ENCODE measurements around the gene FBXL7. TPM values are rescaled to one million over a fixed set of nuclear protein-coding genes. Genes with fewer than 3 reads are reported as not detected.

The FBXL7 gene
- total and polyA plus RNA-seq, 2 of the 8 experiments (the other 6 are each of a cell fraction or from before 2014, with no cell fraction given): 17.7 to 17.8 TPM

- H3K14ac ChIP-seq (ENCODE audit: insufficient read length): no peak overlapping the region
- 83% methylated on average over 3 of the region's 3 CpGs; no CpG with 5 or more reads in 1 of the 2 experiments for WGBS, 2 experiments (ENCODE audit: extremely low coverage in 1 of 2, insufficient coverage in 1 of 2, insufficient read length in 1 of 2, insufficient replicate concordance in 2 of 2, low coverage in 1 of 2, low lambda C conversion rate in 2 of 2, missing lambda C conversion rate in 1 of 2)
- no peak overlapping the region for H3K27ac ChIP-seq (ENCODE audit: low read depth, low read length)
- H3K23me2 ChIP-seq (ENCODE audit: low read depth, low read length): no peaks in the 10 kb centered on the region
- H2BK120ac ChIP-seq (replicated peaks; ENCODE audit: low read depth, low read length): no peak overlapping the region
- H3K4me2 ChIP-seq (ENCODE audit: insufficient read depth in 1 of 2, low read depth in 2 of 2, low read length in 2 of 2): no peak overlapping the region
- H3K27me3 ChIP-seq (replicated peaks in 1 of 4; ENCODE audit: control insufficient read depth in 3 of 4, extremely low read depth in 1 of 4, insufficient read depth in 3 of 4, low read length in 3 of 4): no peaks in the 10 kb centered on the region
- H2BK5ac ChIP-seq (ENCODE audit: low read depth, low read length): no peak overlapping the region
- no peak overlapping the region for H2BK12ac ChIP-seq (ENCODE audit: low read depth, low read length)
- no peak overlapping the region for H4K91ac ChIP-seq (replicated peaks; ENCODE audit: insufficient read length, low read length)
- no peaks in the 10 kb centered on the region for H3K36me3 ChIP-seq (ENCODE audit: control insufficient read depth in 2 of 4, insufficient read depth in 4 of 4, low read length in 3 of 4)
- no peak overlapping the region for H2AK5ac ChIP-seq (ENCODE audit: low read depth, low read length)
- no peak overlapping the region for H2BK20ac ChIP-seq (ENCODE audit: low read length)
- no peak overlapping the region for H2BK15ac ChIP-seq (ENCODE audit: low read length)
- H3K23ac ChIP-seq (ENCODE audit: insufficient read length): no peak overlapping the region
- H3K79me2 ChIP-seq (ENCODE audit: control insufficient read depth in 1 of 2, insufficient read depth in 2 of 2, low read length in 2 of 2): peaks cover 0 to 17% of the 10 kb centered on the region in 2 experiments; a peak in 3 of 4 replicates
- H3K4me1 ChIP-seq (replicated peaks in 1 of 4; ENCODE audit: control insufficient read depth in 3 of 4, insufficient read depth in 4 of 4, low read length in 3 of 4): peaks cover 0 to 9% (median 2%) of the 10 kb centered on the region in 4 experiments; a peak in 5 of 7 replicates
- H3K56ac ChIP-seq (replicated peaks; ENCODE audit: insufficient read length, low read depth, low read length): no peak overlapping the region
- DNase-seq (ENCODE audit: low read depth in 1 of 2, low spot score in 2 of 2) (no peak), FAIRE-seq (no peak)
- H2AFZ ChIP-seq (ENCODE audit: low read length): no peak overlapping the region
- no peaks in the 10 kb centered on the region for H3K9me3 ChIP-seq (ENCODE audit: insufficient read depth in 2 of 2, low read depth in 1 of 2, low read length in 1 of 2)
- H3K4ac ChIP-seq (replicated peaks; ENCODE audit: insufficient read length, low read depth, low read length): no peak overlapping the region
- H3K9ac ChIP-seq (replicated peaks in 1 of 4; ENCODE audit: extremely low read depth in 1 of 4, low read depth in 3 of 4, low read length in 3 of 4): no peak overlapping the region
- no peak overlapping the region for H3K4me3 ChIP-seq (ENCODE audit: extremely low read depth in 1 of 4, insufficient read depth in 2 of 4, low read depth in 3 of 4, low read length in 4 of 4)
- no peak overlapping the region for H4K8ac ChIP-seq (ENCODE audit: extremely low read depth, insufficient read depth, low read length)
- ChIA-PET POLR2A (ENCODE audit: partially characterized antibody) (interaction anchor here (1.6 kb wide), 1 partner anchor 14 kb away, joined by 6 read pairs; no protein-coding TSS in a partner anchor), CTCF (ENCODE audit: partially characterized antibody) (interaction anchor here (0.7 to 1.7 kb wide), 7 partner anchors 13 to 215 kb away, joined by 3 to 5 read pairs (median 4); no protein-coding TSS in a partner anchor)
- no peak overlapping the region for H4K5ac ChIP-seq (ENCODE audit: insufficient read length, low read depth, low read length)
- no peak for TF ChIP-seq POU5F1 (IDR thresholded peaks at IDR 0.05; ENCODE audit: low read depth, low read length)
- TF ChIP-seq JUND (IDR thresholded peaks at IDR 0.05; ENCODE audit: low read length): no peak
- no peak for TF ChIP-seq MAFK (IDR thresholded peaks at IDR 0.05; ENCODE audit: low read depth, low read length)
- TF ChIP-seq, protein P1, sequence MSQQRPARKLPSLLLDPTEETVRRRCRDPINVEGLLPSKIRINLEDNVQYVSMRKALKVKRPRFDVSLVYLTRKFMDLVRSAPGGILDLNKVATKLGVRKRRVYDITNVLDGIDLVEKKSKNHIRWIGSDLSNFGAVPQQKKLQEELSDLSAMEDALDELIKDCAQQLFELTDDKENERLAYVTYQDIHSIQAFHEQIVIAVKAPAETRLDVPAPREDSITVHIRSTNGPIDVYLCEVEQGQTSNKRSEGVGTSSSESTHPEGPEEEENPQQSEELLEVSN (IDR thresholded peaks at IDR 0.05): peak; percentile 69; the same call in 1 of the 2 replicates
- H4K20me1 ChIP-seq (replicated peaks in 1 of 2; ENCODE audit: control insufficient read depth in 1 of 2, insufficient read depth in 2 of 2, low read length in 2 of 2): no peaks in the 10 kb centered on the region
- no peaks in the 10 kb centered on the region; the same call in 1 of the 2 replicates for H3K79me1 ChIP-seq (ENCODE audit: low read depth, low read length)
- H3K18ac ChIP-seq (ENCODE audit: extremely low read depth, low read length): no peak overlapping the region
Observed at GRCh38 chr5:15687401-15687800, 187.4 kb downstream of the FBXL7 start.

All from H1 (cell line).